Caco-2 (cell line): ENCODE data around the gene ACP2. TPM values are rescaled to one million over a fixed set of nuclear protein-coding genes. Genes with fewer than 3 reads are reported as not detected.
A peak's percentile ranks its signal among the peaks of the same experiment; 100 is the strongest.
"Not testable (repeated sequence)": the region's sequence is repeated elsewhere in the genome, so short reads cannot be mapped to it uniquely, and the experiment has no call there.

Experiments used
- BruUV-seq: library from RNA; stranded (reverse); fragments of 400-500 nt; replicated peaks from 2 replicates; lab custom pipeline; 2021; lab: Mats Ljungman, UMichigan
- CTCF ChIA-PET: fragments of 300-600 bp; sonication (Branson Sonifier 250); formaldehyde crosslinking; loops from one replicate; lab custom pipeline; 2022; ENCODE audit warnings: antibody characterized with exemption; lab: Charles Lee
- POLR2A ChIA-PET: fragments of 300-600 bp; sonication (Branson Sonifier 250); formaldehyde crosslinking; loops from one replicate; lab custom pipeline; 2022; ENCODE audit warnings: antibody characterized with exemption; lab: Charles Lee
- DNase-seq, 2 experiments: peaks; one replicate each; pipeline versions ENCODE4 v3.0.0 to v3.0.0-alpha.2; 2020 to 2022
- H3K27me3 ChIP-seq: replicated peaks from 2 replicates; pipeline ENCODE4 v1.6.0; 2011; ENCODE audit warnings: low read length; ENCODE audit not compliant: control insufficient read depth, insufficient read depth
- H3K36me3 ChIP-seq: 2 replicates; pipeline ENCODE4 v1.5.1; 2011; ENCODE audit warnings: low read length; ENCODE audit not compliant: control insufficient read depth, insufficient read depth
- H3K4me1 ChIP-seq: fragments of 250-450 bp; sonication (Bioruptor Pico); 2 replicates; pipeline ENCODE4 v1.5.1; 2020; ENCODE audit warnings: mild to moderate bottlenecking
- H3K4me3 ChIP-seq: 2 replicates; pipeline ENCODE4 v1.5.1; 2011; ENCODE audit warnings: low read depth, mild to moderate bottlenecking, control low read depth, low read length
- H3K9me3 ChIP-seq: fragments of 250-450 bp; sonication (Bioruptor Pico); 2 replicates; pipeline ENCODE4 v1.5.1; 2020; ENCODE audit warnings: mild to moderate bottlenecking, moderate library complexity
- H3K27ac Mint-ChIP-seq: one replicate; pipeline ENCODE4 v1.8.0; 2022; ENCODE audit warnings: mixed read lengths; ENCODE audit not compliant: unreplicated experiment
- H3K27me3 Mint-ChIP-seq: one replicate; pipeline ENCODE4 v1.8.0; 2022; ENCODE audit warnings: mixed read lengths; ENCODE audit not compliant: insufficient read depth, unreplicated experiment
- H3K36me3 Mint-ChIP-seq: one replicate; pipeline ENCODE4 v1.8.0; 2022; ENCODE audit warnings: mild to moderate bottlenecking, mixed read lengths; ENCODE audit not compliant: insufficient read depth, unreplicated experiment
- H3K4me1 Mint-ChIP-seq: one replicate; pipeline ENCODE4 v1.8.0; 2022; ENCODE audit warnings: low read depth, mixed read lengths; ENCODE audit not compliant: unreplicated experiment
- H3K4me3 Mint-ChIP-seq: one replicate; pipeline ENCODE4 v1.8.0; 2022; ENCODE audit warnings: mild to moderate bottlenecking, moderate library complexity, mixed read lengths; ENCODE audit not compliant: unreplicated experiment
- H3K9me3 Mint-ChIP-seq: one replicate; pipeline ENCODE4 v1.8.0; 2022; ENCODE audit warnings: mixed read lengths; ENCODE audit not compliant: unreplicated experiment
- CTCF ChIP-seq, 2 experiments: fragments of 200-600 bp in 1 of 2; IDR thresholded peaks; 1 replicate in 1 of 2; 2 replicates in 1 of 2; pipeline versions ENCODE4 v1.5.1 to v1.8.0; 2011 to 2022; ENCODE audit warnings: antibody characterized with exemption in 1 of 2, control low read depth in 1 of 2, inconsistent platforms in 1 of 2, low read depth in 1 of 2, low read length in 1 of 2, mild to moderate bottlenecking in 1 of 2, moderate library complexity in 1 of 2; ENCODE audit not compliant: insufficient read depth in 1 of 2, severe bottlenecking in 1 of 2, unreplicated experiment in 1 of 2
- intact Hi-C: fragments of 100-400 bp; cut with micrococcal nuclease; formaldehyde crosslinking; loops from one replicate; pipeline ENCODE4 v1.10.0; 2022; ENCODE audit not compliant: unreplicated experiment
- total RNA-seq: library from RNA; stranded (reverse); gene quantifications from 2 replicates; pipeline ENCODE4 v1.2.3, GENCODE V29; 2022

The ACP2 gene
- total RNA-seq, 1 experiment from 2014 or later, result 44.7 TPM

DNA sequence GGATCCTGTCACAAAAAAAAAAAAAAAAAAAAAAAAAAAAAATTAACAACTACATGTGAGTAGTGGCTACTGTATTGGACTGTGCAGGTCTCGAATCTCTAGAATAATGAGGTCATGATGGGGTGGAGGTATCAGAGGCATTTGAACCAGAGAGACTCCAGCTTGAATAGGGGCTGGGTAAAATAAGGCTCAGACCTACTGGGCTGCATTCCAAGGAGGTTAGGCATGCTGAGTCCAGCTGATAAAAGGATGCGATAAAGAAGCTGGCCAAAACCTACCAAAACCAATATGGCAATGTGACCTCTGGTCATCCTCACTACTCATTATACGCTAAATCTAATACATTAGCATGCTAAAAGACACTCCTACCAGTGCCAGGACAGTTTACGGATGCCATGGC lies 56.5 kb downstream of the ACP2 start:
- TF ChIP-seq CTCF (IDR thresholded peaks at IDR 0.05; ENCODE audit: insufficient read depth in 1 of 2, low read depth in 1 of 2, low read length in 1 of 2, severe bottlenecking in 1 of 2, unreplicated experiment in 1 of 2), result no peak
- intact Hi-C loops, result no loop called here
- Histone ChIP-seq H3K9me3 (no peaks in the 10 kb centered on the region), H3K27me3 (no peaks in the 10 kb centered on the region), H3K36me3 (no peaks in the 10 kb centered on the region), H3K4me3 (no peak overlapping the region), H3K4me1 (peaks cover 70% of the 10 kb centered on the region)
- POLR2A ChIA-PET, result interaction anchor here (0.6 to 1.1 kb wide), 3 partner anchors 11 to 65 kb away, joined by 5 to 9 read pairs (median 5); partner anchors contain the start of gene DDB2
- BruUV-seq, result no TSS peak
- DNase-seq, result peak; percentile 65 to 80
- no peaks in the 10 kb centered on the region for H3K9me3 Mint-ChIP-seq
- H3K27ac Mint-ChIP-seq, result peak overlapping the region; percentile 67
- H3K4me3 Mint-ChIP-seq, result no peak overlapping the region
- H3K4me1 Mint-ChIP-seq, result peaks cover 34% of the 10 kb centered on the region
- CTCF ChIA-PET, result interaction anchor here (0.7 to 1.3 kb wide), 3 partner anchors 13 to 266 kb away, joined by 3 to 4 read pairs (median 3); partner anchors contain the start of gene DDB2
- H3K36me3 Mint-ChIP-seq, result peaks cover 31% of the 10 kb centered on the region
- H3K27me3 Mint-ChIP-seq, result no peaks in the 10 kb centered on the region

GRCh38 chr11:47191137-47191536 lies 57.5 kb downstream of the ACP2 start:
- intact Hi-C loops, H3K9me3 Mint-ChIP-seq, DNase-seq, POLR2A ChIA-PET, BruUV-seq, H3K27me3 ChIP-seq, H3K36me3 ChIP-seq, H3K27me3 Mint-ChIP-seq, H3K9me3 ChIP-seq, CTCF ChIA-PET, H3K4me3 ChIP-seq: not testable (repeated sequence)
- Mint-ChIP-seq H3K36me3 (peaks cover 31% of the 10 kb centered on the region), H3K4me1 (peaks cover 34% of the 10 kb centered on the region), H3K4me3 (peak overlapping the region; percentile 42), H3K27ac (peak overlapping the region; percentile 67)
- H3K4me1 ChIP-seq, result peaks cover 70% of the 10 kb centered on the region

Other genes with a start within 250 kb of the ACP2 start
- gene ARFGAP2, start 71.9 kb downstream of the ACP2 start, total RNA-seq, result 99.9 and 100.0 TPM in 2 replicates
- 72.8 and 76.7 TPM in 2 replicates for gene PACSIN3, start 62.4 kb downstream of the ACP2 start, total RNA-seq
- gene DDB2, start 33.8 kb downstream of the ACP2 start, total RNA-seq, result 42.2 and 43.7 TPM in 2 replicates
- 40.8 and 44.8 TPM in 2 replicates for gene NR1H3, start 9.2 kb upstream of the ACP2 start, total RNA-seq
- 63.8 and 65.9 TPM in 2 replicates for gene MADD, start 21.3 kb upstream of the ACP2 start, total RNA-seq
- gene MYBPC3, start 103.9 kb upstream of the ACP2 start, total RNA-seq, result not detected in 2 replicates
- not detected in 2 replicates for gene SPI1, start 129.7 kb upstream of the ACP2 start, total RNA-seq
- 27.1 and 30.8 TPM in 2 replicates for gene SLC39A13, start 159.8 kb upstream of the ACP2 start, total RNA-seq
- 191 and 196 TPM in 2 replicates for gene PSMC3, start 177.6 kb upstream of the ACP2 start, total RNA-seq
- gene RAPSN, start 200.3 kb upstream of the ACP2 start, total RNA-seq, result 0.93 and 2.0 TPM in 2 replicates